Gastrocnemius medialis (tissue), 4 donors: ENCODE data around the gene PDZRN3. TPM values are rescaled to one million over a fixed set of nuclear protein-coding genes. Genes with fewer than 3 reads are reported as not detected.

ENCODE experiments used
- ATAC-seq, 2 donors: fragments of 150-250 bp; one replicate each; pipeline ENCODE4 v1.9.1; 2016
- DNase-seq, 2 donors: peaks; one replicate each; pipeline ENCODE4 v3.0.0-alpha.2; 2019
- H3K27ac ChIP-seq, 4 donors: fragments of 200-600 bp; sonication (generic); 1 replicate in 1 of 4; 2 replicates in 3 of 4; pipeline ENCODE4 v1.5.1; 2016 to 2018; ENCODE audit warnings: mild to moderate bottlenecking in 2 of 4, moderate library complexity in 1 of 4
- H3K27me3 ChIP-seq, 3 donors: fragments of 200-600 bp; sonication (generic) in 2 of 3; 1 replicate in 1 of 3; 2 replicates in 2 of 3; pipeline versions ENCODE4 v1.5.1 to v1.6.0; 2016 to 2019; ENCODE audit warnings: mild to moderate bottlenecking in 1 of 3, moderate library complexity in 1 of 3
- H3K36me3 ChIP-seq, 2 donors: fragments of 200-600 bp; sonication (generic) in 1 of 2; one replicate each; pipeline ENCODE4 v1.5.1; 2017 to 2018
- H3K4me1 ChIP-seq, 2 donors: fragments of 200-600 bp; sonication (generic) in 1 of 2; one replicate each; pipeline ENCODE4 v1.5.1; 2016 to 2017; ENCODE audit warnings: mild to moderate bottlenecking in 2 of 2
- H3K4me3 ChIP-seq, 4 donors: fragments of 200-600 bp; sonication (generic) in 3 of 4; 1 replicate in 1 of 4; 2 replicates in 3 of 4; pipeline ENCODE4 v1.5.1; 2016 to 2019; ENCODE audit warnings: mild to moderate bottlenecking in 2 of 4
- H3K9me3 ChIP-seq, 3 donors: fragments of 200-600 bp; sonication (generic) in 2 of 3; 1 replicate in 1 of 3; 2 replicates in 2 of 3; pipeline ENCODE4 v1.5.1; 2016 to 2019
- POLR2A ChIP-seq, 2 donors: fragments of 450-650 bp; IDR thresholded peaks; one replicate each; pipeline ENCODE4 v1.6.1; 2017; ENCODE audit warnings: antibody characterized with exemption in 2 of 2, mild to moderate bottlenecking in 2 of 2, moderate library complexity in 2 of 2
- in situ Hi-C, 4 donors: fragments of 200-750 bp; cut with MboI; loops; one replicate each; pipeline versions ENCODE4 v1.15.0 to v1.8.0; 2017; ENCODE audit warnings: low sequenced_read_pairs in 4 of 4
- intact Hi-C: fragments of 100-400 bp; cut with DNase I; formaldehyde crosslinking; loops from one replicate; pipeline ENCODE4 v1.15.1; 2023; ENCODE audit warnings: low total_unique reads
- total RNA-seq, 4 donors: library from RNA; depleted of rRNA; stranded (reverse); fragments of >200 nt; gene quantifications; one replicate each; pipeline versions ENCODE4 v1.1.0 to v1.2.3, GENCODE V29; 2016
- TF ChIP-seq, protein P1 (sequence below), 5 experiments: fragments of 450-650 bp in 3 of 5; fragments of 200-600 bp in 2 of 5; sonication (generic) in 2 of 5; IDR thresholded peaks in 4 of 5; conservative IDR thresholded peaks in 1 of 5; 1 replicate in 4 of 5; 2 replicates in 1 of 5; pipeline ENCODE4 v1.5.1; 2016 to 2019; ENCODE audit warnings: antibody characterized with exemption in 5 of 5, mild to moderate bottlenecking in 3 of 5, moderate library complexity in 3 of 5

Gene PDZRN3
- total RNA-seq, 4 donors from 2014 or later, result 9.1 to 30.3 (median 24.7) TPM

DNA sequence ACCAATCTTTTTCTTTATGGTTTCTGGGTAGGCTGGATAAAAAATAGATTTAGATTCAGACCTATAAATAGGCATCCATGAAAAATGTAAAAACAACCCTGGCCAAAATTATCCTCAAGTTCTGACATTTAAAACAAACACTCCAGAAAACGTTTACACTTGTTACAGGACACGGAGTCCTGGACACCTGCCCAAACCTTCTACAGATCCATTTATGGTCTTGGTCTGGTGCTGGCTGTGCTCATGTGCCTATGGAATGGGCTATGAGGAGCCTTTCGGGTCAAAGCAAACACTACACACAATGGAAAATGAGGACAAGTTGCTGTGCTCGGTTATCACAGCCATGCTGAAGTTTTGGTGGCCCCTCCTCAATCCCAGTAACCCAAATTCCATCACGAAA, 108.1 kb downstream of the PDZRN3 start:
- ATAC-seq (peak; percentile 55 to 75), DNase-seq (peak; percentile 35 to 62)
- peaks cover 35 to 45% of the 10 kb centered on the region in 2 donors for H3K4me1 ChIP-seq
- H3K27me3 ChIP-seq, result no peaks in the 10 kb centered on the region
- no peaks in the 10 kb centered on the region for H3K36me3 ChIP-seq
- peak overlapping the region; percentile 67 to 79 (median 70) for H3K27ac ChIP-seq
- in situ Hi-C loops, result loop anchor here in 3 of 4 donors (5.0 to 25.0 kb wide), 5 partner anchors 88 to 328 kb away; no protein-coding TSS in a partner anchor
- peak overlapping the region; percentile 10 to 38 (median 14) for H3K4me3 ChIP-seq
- H3K9me3 ChIP-seq, result no peaks in the 10 kb centered on the region
- TF ChIP-seq, protein P1, sequence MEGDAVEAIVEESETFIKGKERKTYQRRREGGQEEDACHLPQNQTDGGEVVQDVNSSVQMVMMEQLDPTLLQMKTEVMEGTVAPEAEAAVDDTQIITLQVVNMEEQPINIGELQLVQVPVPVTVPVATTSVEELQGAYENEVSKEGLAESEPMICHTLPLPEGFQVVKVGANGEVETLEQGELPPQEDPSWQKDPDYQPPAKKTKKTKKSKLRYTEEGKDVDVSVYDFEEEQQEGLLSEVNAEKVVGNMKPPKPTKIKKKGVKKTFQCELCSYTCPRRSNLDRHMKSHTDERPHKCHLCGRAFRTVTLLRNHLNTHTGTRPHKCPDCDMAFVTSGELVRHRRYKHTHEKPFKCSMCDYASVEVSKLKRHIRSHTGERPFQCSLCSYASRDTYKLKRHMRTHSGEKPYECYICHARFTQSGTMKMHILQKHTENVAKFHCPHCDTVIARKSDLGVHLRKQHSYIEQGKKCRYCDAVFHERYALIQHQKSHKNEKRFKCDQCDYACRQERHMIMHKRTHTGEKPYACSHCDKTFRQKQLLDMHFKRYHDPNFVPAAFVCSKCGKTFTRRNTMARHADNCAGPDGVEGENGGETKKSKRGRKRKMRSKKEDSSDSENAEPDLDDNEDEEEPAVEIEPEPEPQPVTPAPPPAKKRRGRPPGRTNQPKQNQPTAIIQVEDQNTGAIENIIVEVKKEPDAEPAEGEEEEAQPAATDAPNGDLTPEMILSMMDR (IDR thresholded peaks at IDR 0.05 in 4 of 5, conservative IDR thresholded peaks at IDR 0.05 in 1 of 5), result no peak
- TF ChIP-seq POLR2A (IDR thresholded peaks at IDR 0.05), result no peak
- intact Hi-C loops, result no loop called here

DNA sequence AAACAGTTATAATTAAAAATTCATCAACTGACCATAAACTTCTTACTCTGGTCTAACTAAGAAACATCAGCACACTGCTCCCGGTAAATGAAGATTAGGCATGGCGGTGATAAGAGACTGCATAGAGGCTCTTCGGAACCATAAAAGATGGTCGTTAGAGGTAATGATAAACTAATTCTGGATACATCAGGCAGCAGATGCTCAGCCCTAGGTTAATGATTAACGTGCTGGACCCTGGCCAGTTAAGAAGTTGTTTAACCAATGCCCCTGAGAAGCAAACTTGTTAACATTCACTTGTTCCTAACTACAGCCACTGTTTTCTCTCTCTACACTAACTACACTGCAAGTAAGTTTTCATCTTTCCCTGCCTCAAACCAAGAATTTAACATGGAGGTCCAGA, 111.5 kb downstream of the PDZRN3 start:
- H3K9me3 ChIP-seq, result no peaks in the 10 kb centered on the region
- no peak overlapping the region for H3K4me3 ChIP-seq
- ATAC-seq (no peak), DNase-seq (no peak)
- TF ChIP-seq, protein P1 (IDR thresholded peaks at IDR 0.05 in 4 of 5, conservative IDR thresholded peaks at IDR 0.05 in 1 of 5), result no peak
- no peak for TF ChIP-seq POLR2A (IDR thresholded peaks at IDR 0.05)
- H3K36me3 ChIP-seq, result no peaks in the 10 kb centered on the region
- intact Hi-C loops (no loop called here), in situ Hi-C loops (loop anchor here (5.0 to 25.0 kb wide), 5 partner anchors 92 to 332 kb away; no protein-coding TSS in a partner anchor)
- peaks cover 41 to 55% of the 10 kb centered on the region in 2 donors for H3K4me1 ChIP-seq
- peak overlapping the region in 2 of 4 donors; percentile 13 to 27 for H3K27ac ChIP-seq
- H3K27me3 ChIP-seq, result no peaks in the 10 kb centered on the region

DNA sequence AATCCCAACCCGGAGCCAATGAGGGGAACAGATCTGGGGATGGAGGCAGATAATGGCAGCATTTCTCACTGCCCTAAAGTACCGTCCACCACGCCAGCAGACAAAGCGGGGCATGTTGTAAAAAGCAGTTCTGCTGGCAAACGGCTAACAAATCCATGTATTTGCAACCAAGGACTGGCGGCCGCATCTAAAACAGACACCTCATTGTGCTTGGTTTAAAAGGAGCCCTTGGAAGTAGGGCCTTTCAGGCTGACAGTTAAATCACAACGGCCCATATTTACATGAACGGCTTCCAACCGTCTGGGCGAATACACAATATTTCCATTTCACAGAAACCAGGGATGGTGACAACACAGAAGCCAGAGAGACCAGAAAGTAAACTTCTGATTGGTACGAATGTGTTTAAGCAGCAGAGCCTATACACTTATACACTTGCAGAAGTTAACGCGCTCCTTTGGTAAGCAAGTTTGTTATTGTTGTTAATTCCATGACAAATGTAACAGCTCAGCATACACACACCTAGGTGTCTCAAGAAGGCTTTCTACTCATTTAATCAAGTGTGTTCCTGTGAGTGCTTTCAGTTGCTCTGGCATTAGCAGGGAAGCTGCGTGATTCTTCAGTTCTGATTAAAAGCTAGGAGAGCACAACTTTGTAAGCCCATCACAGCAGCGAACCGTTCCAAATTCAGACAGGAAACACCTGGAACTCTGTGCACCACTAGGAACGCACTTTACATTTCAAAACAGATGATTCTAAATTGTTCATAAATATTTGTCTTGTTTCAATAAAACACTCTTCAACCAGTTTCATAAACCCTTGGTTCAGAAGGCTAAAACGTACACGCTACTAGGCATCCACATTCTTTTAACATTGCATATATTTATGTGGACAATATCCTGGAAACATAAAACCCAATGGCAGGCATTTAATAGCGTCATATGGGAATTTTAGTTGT, 112.9 kb downstream of the PDZRN3 start:
- Histone ChIP-seq H3K4me1 (peaks cover 36 to 43% of the 10 kb centered on the region in 2 donors), H3K9me3 (no peaks in the 10 kb centered on the region), H3K27me3 (no peaks in the 10 kb centered on the region), H3K36me3 (no peaks in the 10 kb centered on the region), H3K27ac (peak overlapping the region in 2 of 4 donors; percentile 7 to 57), H3K4me3 (no peak overlapping the region)
- DNase-seq (no peak), ATAC-seq (no peak)
- intact Hi-C loops (no loop called here), in situ Hi-C loops (loop anchor here (5.0 to 25.0 kb wide), 5 partner anchors 93 to 333 kb away; no protein-coding TSS in a partner anchor)
- TF ChIP-seq, protein P1 (IDR thresholded peaks at IDR 0.05 in 4 of 5, conservative IDR thresholded peaks at IDR 0.05 in 1 of 5), result no peak
- TF ChIP-seq POLR2A (IDR thresholded peaks at IDR 0.05), result no peak

DNA sequence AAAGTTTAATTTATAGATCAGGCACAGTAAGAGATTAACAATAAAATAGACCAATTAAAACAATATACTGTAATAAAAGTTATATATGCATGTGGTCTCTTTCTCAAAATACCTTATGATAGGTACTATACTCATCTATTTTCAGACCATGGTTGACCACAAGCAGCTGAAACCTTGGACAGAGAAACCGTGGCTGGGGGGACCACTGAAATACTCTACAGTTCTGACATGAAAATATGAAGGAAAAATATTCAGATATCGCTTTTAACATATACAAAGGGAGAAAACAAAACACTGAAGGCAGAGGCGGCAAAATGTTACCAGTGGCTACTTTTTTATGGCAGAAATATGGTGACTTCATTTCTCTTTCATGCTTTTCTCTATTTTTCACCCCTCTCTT, 114.0 kb downstream of the PDZRN3 start:
- no peaks in the 10 kb centered on the region for H3K9me3 ChIP-seq
- ATAC-seq, result no peak
- H3K27me3 ChIP-seq, result no peaks in the 10 kb centered on the region
- intact Hi-C loops, result no loop called here
- H3K27ac ChIP-seq, result peak overlapping the region in 3 of 4 donors; percentile 57 to 70 (median 66)
- DNase-seq, result no peak
- H3K4me1 ChIP-seq, result peaks cover 34 to 40% of the 10 kb centered on the region in 2 donors
- no peaks in the 10 kb centered on the region for H3K36me3 ChIP-seq
- in situ Hi-C loops, result loop anchor here (5.0 to 25.0 kb wide), 5 partner anchors 94 to 334 kb away; no protein-coding TSS in a partner anchor
- no peak for TF ChIP-seq POLR2A (IDR thresholded peaks at IDR 0.05)
- TF ChIP-seq, protein P1 (IDR thresholded peaks at IDR 0.05 in 4 of 5, conservative IDR thresholded peaks at IDR 0.05 in 1 of 5), result no peak
- no peak overlapping the region for H3K4me3 ChIP-seq
